AG09319 (cell line): ENCODE data around the gene PCDHGA1.

Source experiments
- DNase-seq: peaks from one replicate; pipeline ENCODE4 v3.0.0-alpha.2; 2010; ENCODE audit warnings: low read depth; ENCODE audit errors: extremely low read depth
- TF ChIP-seq, protein P1 (sequence below): IDR thresholded peaks from 2 replicates; pipeline ENCODE4 v1.5.1; 2011; ENCODE audit warnings: low read depth, mild to moderate bottlenecking, inconsistent platforms, low read length, moderate library complexity

Gene PCDHGA1

DNA sequence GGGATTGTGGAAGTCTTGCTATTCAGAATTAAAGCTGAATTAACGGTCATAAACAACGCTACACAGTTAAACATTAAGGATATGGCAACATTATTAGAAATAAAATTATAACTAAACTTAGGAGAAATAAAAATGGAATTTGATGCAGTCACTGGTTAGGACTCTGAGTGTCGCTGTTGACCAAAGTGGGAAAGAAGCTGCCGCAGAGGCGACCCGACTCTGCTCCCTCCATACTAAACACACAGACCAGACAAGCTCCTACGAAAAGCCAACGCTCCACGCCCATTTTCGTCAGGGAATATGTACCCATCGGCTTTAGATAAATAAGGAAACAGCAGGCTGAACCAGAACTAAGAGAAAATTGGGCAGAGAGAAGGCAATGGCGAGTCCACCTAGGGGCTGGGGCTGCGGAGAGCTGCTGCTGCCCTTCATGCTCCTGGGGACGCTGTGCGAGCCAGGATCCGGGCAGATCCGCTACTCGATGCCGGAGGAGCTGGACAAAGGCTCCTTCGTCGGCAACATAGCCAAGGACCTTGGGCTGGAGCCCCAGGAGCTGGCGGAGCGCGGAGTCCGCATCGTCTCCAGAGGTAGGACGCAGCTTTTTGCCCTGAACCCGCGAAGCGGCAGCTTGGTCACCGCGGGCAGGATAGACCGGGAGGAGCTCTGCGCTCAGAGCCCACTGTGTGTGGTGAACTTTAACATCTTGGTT lies 33.8 kb downstream of the PCDHGA1 start, which contains the start of gene PCDHGA5:
PCDHGA5 (plus strand) TSS at position 211 of the 709 bp plus-strand sequence; CDS start at position 380, 169 bp downstream.
- no peak for DNase-seq
- TF ChIP-seq, protein P1, sequence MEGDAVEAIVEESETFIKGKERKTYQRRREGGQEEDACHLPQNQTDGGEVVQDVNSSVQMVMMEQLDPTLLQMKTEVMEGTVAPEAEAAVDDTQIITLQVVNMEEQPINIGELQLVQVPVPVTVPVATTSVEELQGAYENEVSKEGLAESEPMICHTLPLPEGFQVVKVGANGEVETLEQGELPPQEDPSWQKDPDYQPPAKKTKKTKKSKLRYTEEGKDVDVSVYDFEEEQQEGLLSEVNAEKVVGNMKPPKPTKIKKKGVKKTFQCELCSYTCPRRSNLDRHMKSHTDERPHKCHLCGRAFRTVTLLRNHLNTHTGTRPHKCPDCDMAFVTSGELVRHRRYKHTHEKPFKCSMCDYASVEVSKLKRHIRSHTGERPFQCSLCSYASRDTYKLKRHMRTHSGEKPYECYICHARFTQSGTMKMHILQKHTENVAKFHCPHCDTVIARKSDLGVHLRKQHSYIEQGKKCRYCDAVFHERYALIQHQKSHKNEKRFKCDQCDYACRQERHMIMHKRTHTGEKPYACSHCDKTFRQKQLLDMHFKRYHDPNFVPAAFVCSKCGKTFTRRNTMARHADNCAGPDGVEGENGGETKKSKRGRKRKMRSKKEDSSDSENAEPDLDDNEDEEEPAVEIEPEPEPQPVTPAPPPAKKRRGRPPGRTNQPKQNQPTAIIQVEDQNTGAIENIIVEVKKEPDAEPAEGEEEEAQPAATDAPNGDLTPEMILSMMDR = no peak; the same call in 1 of the 2 replicates

DNA sequence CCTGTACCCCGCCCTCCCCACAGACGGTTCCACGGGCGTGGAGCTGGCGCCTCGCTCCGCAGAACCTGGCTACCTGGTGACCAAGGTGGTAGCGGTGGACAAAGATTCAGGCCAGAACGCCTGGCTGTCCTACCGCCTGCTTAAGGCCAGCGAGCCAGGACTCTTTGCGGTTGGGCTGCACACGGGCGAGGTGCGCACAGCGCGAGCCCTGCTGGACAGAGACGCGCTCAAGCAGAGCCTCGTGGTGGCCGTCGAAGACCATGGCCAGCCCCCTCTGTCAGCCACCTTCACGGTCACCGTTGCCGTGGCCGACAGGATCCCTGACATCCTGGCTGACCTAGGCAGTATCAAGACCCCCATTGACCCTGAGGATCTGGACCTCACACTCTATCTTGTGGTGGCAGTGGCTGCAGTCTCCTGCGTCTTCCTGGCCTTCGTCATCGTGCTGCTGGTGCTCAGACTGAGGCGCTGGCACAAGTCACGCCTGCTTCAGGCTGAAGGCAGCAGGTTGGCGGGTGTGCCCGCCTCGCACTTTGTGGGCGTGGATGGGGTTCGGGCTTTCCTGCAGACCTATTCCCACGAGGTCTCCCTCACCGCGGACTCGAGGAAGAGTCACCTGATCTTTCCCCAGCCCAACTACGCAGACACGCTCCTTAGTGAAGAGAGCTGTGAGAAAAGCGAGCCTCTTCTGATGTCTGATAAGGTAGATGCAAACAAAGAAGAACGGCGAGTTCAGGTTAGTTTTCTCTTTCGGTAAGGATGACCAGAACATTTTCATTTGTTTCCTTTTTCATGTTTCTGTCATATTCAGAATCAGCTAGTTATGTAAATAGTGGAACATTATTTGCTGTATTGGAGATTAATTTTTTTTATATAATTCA lies 35.9 kb downstream of the PCDHGA1 start:
- no peak for DNase-seq
- TF ChIP-seq, protein P1 = no peak

DNA sequence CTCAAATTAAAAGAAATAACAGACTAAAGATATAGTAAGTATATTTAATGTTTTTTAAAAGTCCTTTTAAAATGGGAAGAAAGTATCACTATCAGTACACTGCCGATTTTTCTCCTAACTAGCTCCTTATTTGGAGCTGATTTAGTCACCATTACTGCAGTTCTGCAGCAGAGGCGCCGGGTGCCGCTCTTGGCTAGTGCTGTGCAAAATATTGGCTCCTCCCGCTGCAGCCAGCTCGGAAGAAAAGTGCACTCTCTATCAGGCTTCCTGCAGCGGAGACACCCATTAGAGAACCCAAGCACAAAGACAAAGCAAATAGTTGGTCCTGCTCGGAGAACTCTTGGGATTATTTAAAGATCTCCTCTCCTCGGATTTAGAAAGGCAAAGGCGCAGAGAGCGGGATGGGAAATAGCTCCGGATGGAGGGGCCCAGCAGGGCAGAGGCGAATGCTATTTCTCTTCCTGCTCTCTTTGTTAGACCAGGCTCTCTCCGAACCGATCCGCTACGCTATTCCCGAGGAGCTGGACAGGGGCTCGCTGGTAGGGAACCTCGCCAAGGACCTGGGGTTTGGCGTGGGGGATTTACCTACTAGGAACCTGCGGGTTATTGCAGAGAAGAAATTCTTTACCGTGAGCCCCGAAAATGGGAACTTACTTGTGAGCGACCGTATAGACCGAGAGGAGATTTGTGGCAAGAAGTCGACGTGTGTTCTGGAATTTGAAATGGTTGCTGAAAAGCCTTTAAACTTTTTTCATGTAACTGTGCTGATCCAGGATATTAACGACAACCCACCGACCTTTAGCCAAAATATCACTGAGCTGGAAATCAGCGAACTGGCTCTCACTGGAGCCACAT lies 39.9 kb downstream of the PCDHGA1 start, which contains the start of gene PCDHGB3:
PCDHGB3 (plus strand) TSS at position 249 of the 855 bp plus-strand sequence; CDS start at position 402, 153 bp downstream.
- TF ChIP-seq, protein P1 = peak; percentile 50
- DNase-seq = no peak

DNA sequence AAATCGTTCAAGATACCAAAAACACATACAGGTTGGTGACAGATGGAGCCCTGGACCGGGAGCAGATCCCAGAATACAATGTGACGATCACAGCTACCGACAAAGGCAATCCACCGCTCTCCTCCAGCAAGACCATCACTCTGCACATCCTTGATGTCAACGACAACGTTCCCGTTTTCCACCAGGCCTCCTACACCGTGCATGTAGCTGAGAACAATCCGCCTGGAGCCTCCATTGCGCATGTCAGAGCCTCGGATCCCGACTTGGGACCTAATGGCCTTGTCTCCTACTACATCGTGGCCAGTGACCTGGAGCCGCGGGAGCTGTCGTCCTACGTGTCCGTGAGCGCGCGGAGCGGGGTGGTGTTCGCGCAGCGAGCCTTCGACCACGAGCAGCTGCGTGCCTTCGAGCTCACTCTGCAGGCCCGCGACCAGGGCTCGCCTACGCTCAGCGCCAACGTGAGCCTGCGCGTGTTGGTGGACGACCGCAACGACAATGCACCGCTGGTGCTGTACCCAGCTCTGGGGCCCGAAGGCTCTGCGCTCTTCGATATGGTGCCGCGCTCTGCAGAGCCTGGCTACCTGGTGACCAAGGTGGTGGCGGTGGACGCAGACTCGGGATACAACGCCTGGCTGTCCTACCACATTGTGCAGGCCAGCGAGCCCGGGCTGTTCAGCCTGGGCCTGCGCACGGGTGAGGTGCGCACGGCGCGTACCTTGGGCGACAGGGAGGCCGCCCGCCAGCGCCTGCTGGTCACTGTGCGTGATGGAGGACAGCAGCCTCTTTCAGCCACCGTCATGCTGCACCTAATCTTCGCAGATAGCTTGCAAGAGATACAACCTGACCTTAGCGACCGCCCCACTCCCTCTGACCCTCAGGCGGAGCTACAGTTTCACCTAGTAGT lies 41.5 kb downstream of the PCDHGA1 start:
- TF ChIP-seq, protein P1 = no peak

DNA sequence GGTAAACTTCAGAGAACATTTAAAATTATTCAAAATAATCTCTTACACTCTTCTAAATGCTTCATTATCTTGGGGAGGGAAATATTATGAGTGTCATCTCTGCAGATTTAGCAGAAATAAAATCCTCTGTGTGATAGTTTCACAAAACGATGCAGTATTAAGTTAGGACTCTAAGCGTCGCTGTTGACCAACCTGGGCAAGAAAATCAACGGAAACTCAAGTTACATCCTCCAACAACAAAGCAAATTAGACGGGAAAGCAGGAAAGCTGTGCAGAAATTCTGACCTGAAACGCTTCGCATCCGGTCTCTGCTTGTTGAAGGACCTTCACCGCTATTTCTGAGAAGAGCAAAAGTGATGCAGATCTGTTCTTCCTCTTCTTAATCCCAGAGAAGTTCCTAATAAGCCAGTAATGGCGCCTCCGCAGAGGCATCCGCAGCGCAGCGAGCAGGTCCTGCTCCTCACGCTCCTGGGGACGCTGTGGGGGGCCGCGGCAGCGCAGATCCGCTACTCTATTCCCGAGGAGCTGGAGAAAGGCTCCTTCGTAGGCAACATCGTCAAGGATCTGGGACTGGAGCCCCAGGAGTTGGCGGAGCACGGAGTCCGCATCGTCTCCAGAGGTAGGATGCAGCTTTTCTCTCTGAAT lies 43.5 kb downstream of the PCDHGA1 start, which contains the start of gene PCDHGA6:
PCDHGA6 (plus strand) TSS at position 219 of the 645 bp plus-strand sequence; CDS start at position 412, 193 bp downstream.
- no peak for DNase-seq
- TF ChIP-seq, protein P1 = peak; percentile 40

More for the DNA sequence above, 41.5 kb downstream of the PCDHGA1 start:
- no peak for DNase-seq
